PC-3 (cell line): Measurements from ENCODE around the gene GID4. TPM values are rescaled to one million over a fixed set of nuclear protein-coding genes. Genes with fewer than 3 reads are reported as not detected.

Experiments used
- ATAC-seq: fragments of 200-7000 bp; cut with Tn5 transposase; 2 replicates; pipeline ENCODE4 v1.9.1; 2020; ENCODE audit warnings: mild to moderate bottlenecking, moderate library complexity
- BruUV-seq: library from RNA; stranded (reverse); fragments of 400-500 nt; replicated peaks from 2 replicates; lab custom pipeline; 2021; lab: Mats Ljungman, UMichigan
- CTCF ChIA-PET: fragments of 300-600 bp; sonication (Branson Sonifier 250); formaldehyde crosslinking; loops from one replicate; lab custom pipeline; 2022; ENCODE audit warnings: antibody characterized with exemption; lab: Charles Lee
- POLR2A ChIA-PET: fragments of 300-600 bp; sonication (Branson Sonifier 250); formaldehyde crosslinking; loops from one replicate; lab custom pipeline; 2022; ENCODE audit warnings: antibody characterized with exemption; ENCODE audit not compliant: unreplicated experiment; lab: Charles Lee
- DNase-seq: peaks from one replicate; pipeline ENCODE4 v3.0.0-alpha.2; 2015
- H2AFZ ChIP-seq: fragments of 300-600 bp; sonication (generic); 2 replicates; pipeline ENCODE4 v1.6.0; 2016; ENCODE audit warnings: antibody characterized with exemption, low read length
- H3F3A ChIP-seq: fragments of 300-600 bp; sonication (generic); one replicate; pipeline ENCODE4 v1.6.0; 2017; ENCODE audit warnings: antibody characterized with exemption, low read length, control low read depth, mild to moderate bottlenecking; ENCODE audit not compliant: unreplicated experiment
- H3K27ac ChIP-seq: fragments of 300-600 bp; sonication (generic); 2 replicates; pipeline ENCODE4 v1.5.1; 2016; ENCODE audit warnings: mild to moderate bottlenecking, low read length
- H3K27me3 ChIP-seq: fragments of 300-600 bp; sonication (generic); 2 replicates; pipeline ENCODE4 v1.6.1; 2016; ENCODE audit warnings: low read length, mixed read lengths
- H3K36me3 ChIP-seq: fragments of 300-600 bp; sonication (generic); 2 replicates; pipeline ENCODE4 v1.6.1; 2016; ENCODE audit warnings: low read depth, mixed run types, low read length, mixed read lengths
- H3K4me1 ChIP-seq: fragments of 300-600 bp; sonication (generic); 2 replicates; pipeline ENCODE4 v1.5.1; 2016; ENCODE audit warnings: low read length; ENCODE audit not compliant: insufficient read depth
- H3K4me2 ChIP-seq: fragments of 300-600 bp; sonication (generic); 2 replicates; pipeline ENCODE4 v1.6.0; 2016; ENCODE audit warnings: low read length
- H3K4me3 ChIP-seq: fragments of 300-600 bp; sonication (generic); 2 replicates; pipeline ENCODE4 v1.5.1; 2016; ENCODE audit warnings: mild to moderate bottlenecking, low read length, mixed read lengths
- H3K79me2 ChIP-seq: fragments of 300-600 bp; sonication (generic); 2 replicates; pipeline ENCODE4 v1.6.1; 2017; ENCODE audit warnings: low read length, mixed read lengths
- H3K9ac ChIP-seq: fragments of 300-600 bp; sonication (generic); 2 replicates; pipeline ENCODE4 v1.6.0; 2016; ENCODE audit warnings: mild to moderate bottlenecking, low read length
- H3K9me2 ChIP-seq: fragments of 300-600 bp; sonication (generic); replicated peaks from 2 replicates; pipeline ENCODE4 v1.6.1; 2016; ENCODE audit warnings: mixed run types, low read length, mixed read lengths
- H3K9me3 ChIP-seq: fragments of 300-600 bp; sonication (generic); 2 replicates; pipeline ENCODE4 v1.6.1; 2016; ENCODE audit warnings: low read length, mixed read lengths
- H4K20me1 ChIP-seq: fragments of 300-600 bp; sonication (generic); 2 replicates; pipeline ENCODE4 v1.6.1; 2016; ENCODE audit warnings: low read length, mixed read lengths
- EZH2 ChIP-seq: fragments of 300-600 bp; sonication (generic); IDR thresholded peaks from one replicate; pipeline ENCODE4 v1.6.1; 2017; ENCODE audit warnings: antibody characterized with exemption, mild to moderate bottlenecking, low read length; ENCODE audit not compliant: unreplicated experiment
- EZH2phosphoT487 ChIP-seq: fragments of 300-600 bp; sonication (generic); IDR thresholded peaks from 2 replicates; pipeline ENCODE4 v1.6.1; 2018; ENCODE audit warnings: mild to moderate bottlenecking, antibody characterized with exemption, low read length, borderline replicate concordance
- intact Hi-C: fragments of 100-400 bp; cut with micrococcal nuclease; formaldehyde crosslinking; loops from 2 replicates; pipeline ENCODE4 v1.9.0; 2023
- total RNA-seq: library from RNA; depleted of rRNA; stranded (reverse); fragments of >200 nt; gene quantifications from 2 replicates; pipeline ENCODE4 v1.2.3, GENCODE V29; 2014
- TF ChIP-seq, protein P1 (sequence below): fragments of 300-600 bp; sonication (generic); conservative IDR thresholded peaks from 2 replicates; pipeline ENCODE4 v1.5.1; 2017; ENCODE audit warnings: antibody characterized with exemption, low read depth, mild to moderate bottlenecking, low read length

Gene GID4
- total RNA-seq, 1 experiment from 2014 or later: 7.3 TPM

DNA sequence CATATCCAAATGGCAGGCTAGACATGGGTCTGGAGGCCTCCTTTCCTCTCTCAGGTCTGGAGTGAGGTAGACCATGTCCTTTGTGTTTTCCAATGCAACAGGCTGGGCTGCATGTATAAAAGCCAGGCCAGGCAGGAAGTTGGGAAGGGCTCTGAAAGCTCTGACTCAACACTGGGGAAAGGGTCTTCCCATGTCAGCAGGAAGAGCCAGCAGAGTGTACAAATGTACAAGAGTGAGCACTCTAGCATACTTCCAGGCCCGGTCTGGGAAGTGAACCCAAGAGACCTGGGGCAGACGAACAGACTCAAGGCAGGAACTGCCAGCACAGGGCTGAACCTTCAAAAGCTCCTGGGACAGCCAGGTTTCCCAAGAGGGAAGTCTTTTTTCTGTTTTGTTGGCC is 7.3 kb upstream of the GID4 start:
- CTCF ChIA-PET: no interaction called here
- no peaks in the 10 kb centered on the region for H4K20me1 ChIP-seq
- peaks cover 3% of the 10 kb centered on the region; the same call in 1 of the 2 replicates for H3K36me3 ChIP-seq
- peaks cover 23% of the 10 kb centered on the region for H3K4me1 ChIP-seq
- H3K9me2 ChIP-seq: no peaks in the 10 kb centered on the region
- ATAC-seq: peak; percentile 86
- TF ChIP-seq, protein P1, sequence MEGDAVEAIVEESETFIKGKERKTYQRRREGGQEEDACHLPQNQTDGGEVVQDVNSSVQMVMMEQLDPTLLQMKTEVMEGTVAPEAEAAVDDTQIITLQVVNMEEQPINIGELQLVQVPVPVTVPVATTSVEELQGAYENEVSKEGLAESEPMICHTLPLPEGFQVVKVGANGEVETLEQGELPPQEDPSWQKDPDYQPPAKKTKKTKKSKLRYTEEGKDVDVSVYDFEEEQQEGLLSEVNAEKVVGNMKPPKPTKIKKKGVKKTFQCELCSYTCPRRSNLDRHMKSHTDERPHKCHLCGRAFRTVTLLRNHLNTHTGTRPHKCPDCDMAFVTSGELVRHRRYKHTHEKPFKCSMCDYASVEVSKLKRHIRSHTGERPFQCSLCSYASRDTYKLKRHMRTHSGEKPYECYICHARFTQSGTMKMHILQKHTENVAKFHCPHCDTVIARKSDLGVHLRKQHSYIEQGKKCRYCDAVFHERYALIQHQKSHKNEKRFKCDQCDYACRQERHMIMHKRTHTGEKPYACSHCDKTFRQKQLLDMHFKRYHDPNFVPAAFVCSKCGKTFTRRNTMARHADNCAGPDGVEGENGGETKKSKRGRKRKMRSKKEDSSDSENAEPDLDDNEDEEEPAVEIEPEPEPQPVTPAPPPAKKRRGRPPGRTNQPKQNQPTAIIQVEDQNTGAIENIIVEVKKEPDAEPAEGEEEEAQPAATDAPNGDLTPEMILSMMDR: no peak
- TF ChIP-seq EZH2phosphoT487 (no peak), EZH2 (no peak)
- H3K27me3 ChIP-seq: no peaks in the 10 kb centered on the region
- no peaks in the 10 kb centered on the region for H3F3A ChIP-seq
- peak overlapping the region; percentile 7 for H3K9ac ChIP-seq
- H2AFZ ChIP-seq: peak overlapping the region; percentile 0; the same call in 1 of the 2 replicates
- H3K9me3 ChIP-seq: no peaks in the 10 kb centered on the region
- POLR2A ChIA-PET: interaction anchor here (0.6 kb wide), 1 partner anchor 74 kb away, joined by 26 read pairs; no protein-coding TSS in a partner anchor
- no TSS peak for BruUV-seq
- no peak overlapping the region for H3K4me3 ChIP-seq
- DNase-seq: peak; percentile 78
- H3K4me2 ChIP-seq: peak overlapping the region; percentile 38
- peaks cover 51% of the 10 kb centered on the region for H3K79me2 ChIP-seq
- intact Hi-C loops: loop anchor here (2.0 to 5.0 kb wide), 2 partner anchors 40 to 113 kb away; no protein-coding TSS in a partner anchor
- H3K27ac ChIP-seq: peak overlapping the region; percentile 72

DNA sequence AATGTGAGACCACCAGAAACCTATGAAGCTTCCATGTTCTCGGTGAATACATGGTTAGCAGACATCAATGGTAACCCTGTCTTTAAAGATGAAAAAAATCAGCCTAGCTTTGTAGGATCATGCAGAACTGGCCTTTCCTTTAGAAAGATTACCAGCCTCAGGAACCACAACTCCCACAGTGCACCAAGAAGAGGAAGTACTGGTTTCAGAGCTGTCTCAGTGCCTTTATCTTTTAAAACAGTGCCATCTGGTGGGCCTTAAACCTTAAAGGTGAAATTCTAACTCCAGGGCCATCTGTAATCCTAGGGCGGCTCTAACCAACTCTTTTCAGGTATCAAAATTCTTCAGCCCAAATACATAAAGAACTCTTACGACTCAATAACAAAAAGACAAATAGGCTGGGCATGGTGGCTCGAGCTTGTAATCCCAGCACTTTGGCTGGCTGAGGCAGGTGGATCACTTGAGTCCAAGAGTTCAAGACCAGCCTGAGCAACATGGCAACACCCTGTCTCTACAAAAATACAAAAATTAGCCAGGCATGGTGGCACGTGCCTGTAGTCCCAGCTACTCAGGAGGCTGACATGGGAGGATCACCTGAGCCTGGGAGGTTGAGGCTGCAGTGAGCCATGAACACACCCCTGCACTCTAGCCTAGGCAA is 5.6 kb upstream of the GID4 start:
- ATAC-seq (peak; percentile 80), DNase-seq (peak; percentile 93)
- no peaks in the 10 kb centered on the region for H3K9me2 ChIP-seq
- no peaks in the 10 kb centered on the region for H3K27me3 ChIP-seq
- H3K79me2 ChIP-seq: peaks cover 67% of the 10 kb centered on the region
- intact Hi-C loops: loop anchor here (1.0 to 5.0 kb wide), 4 partner anchors 41 to 142 kb away; partner anchors contain the start of genes DRC3 and TOM1L2
- no peak for TF ChIP-seq EZH2
- TF ChIP-seq, protein P1: peak; percentile 87
- TF ChIP-seq EZH2phosphoT487: no peak
- H3K4me2 ChIP-seq: no peak overlapping the region
- H3F3A ChIP-seq: no peaks in the 10 kb centered on the region
- CTCF ChIA-PET: interaction anchor here (0.5 to 1.1 kb wide), 3 partner anchors 65 to 112 kb away, joined by 3 to 4 read pairs (median 3); no protein-coding TSS in a partner anchor
- peaks cover 31% of the 10 kb centered on the region for H3K4me1 ChIP-seq
- no peak overlapping the region for H2AFZ ChIP-seq
- no peaks in the 10 kb centered on the region for H3K36me3 ChIP-seq
- H4K20me1 ChIP-seq: no peaks in the 10 kb centered on the region
- POLR2A ChIA-PET: no interaction called here
- BruUV-seq: no TSS peak
- no peaks in the 10 kb centered on the region for H3K9me3 ChIP-seq
- no peak overlapping the region for H3K4me3 ChIP-seq
- H3K9ac ChIP-seq: no peak overlapping the region
- H3K27ac ChIP-seq: no peak overlapping the region

DNA sequence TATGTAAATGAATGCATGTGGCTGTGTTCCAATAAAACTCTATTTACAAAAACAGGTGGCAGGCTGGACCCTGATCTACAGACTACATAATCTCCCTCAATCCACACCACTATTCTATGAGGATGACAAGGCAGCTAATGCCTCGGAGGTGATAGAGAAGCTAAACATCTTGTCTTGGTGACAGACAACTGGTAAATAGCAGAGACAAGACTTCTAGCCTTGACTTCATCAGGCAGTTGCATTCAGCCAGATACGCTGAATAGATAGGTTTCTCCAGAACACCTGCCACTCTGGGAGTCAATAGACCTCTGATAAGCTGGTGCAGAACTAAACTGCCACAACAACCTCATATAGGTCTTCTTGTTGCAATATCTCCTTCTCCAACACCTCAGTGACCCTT is 3.5 kb upstream of the GID4 start:
- BruUV-seq: no TSS peak
- no peaks in the 10 kb centered on the region for H3F3A ChIP-seq
- H3K4me1 ChIP-seq: peaks cover 39% of the 10 kb centered on the region
- H3K4me2 ChIP-seq: no peak overlapping the region
- no peak overlapping the region for H2AFZ ChIP-seq
- no peak overlapping the region for H3K9ac ChIP-seq
- CTCF ChIA-PET: no interaction called here
- peaks cover 82% of the 10 kb centered on the region for H3K79me2 ChIP-seq
- TF ChIP-seq EZH2phosphoT487 (no peak), EZH2 (no peak)
- TF ChIP-seq, protein P1: no peak
- intact Hi-C loops: no loop called here
- DNase-seq (no peak), ATAC-seq (no peak)
- H3K9me3 ChIP-seq: no peaks in the 10 kb centered on the region
- no peak overlapping the region for H3K27ac ChIP-seq
- H4K20me1 ChIP-seq: no peaks in the 10 kb centered on the region
- POLR2A ChIA-PET: no interaction called here
- no peak overlapping the region for H3K4me3 ChIP-seq
- H3K27me3 ChIP-seq: no peaks in the 10 kb centered on the region
- H3K36me3 ChIP-seq: no peaks in the 10 kb centered on the region
- H3K9me2 ChIP-seq: no peaks in the 10 kb centered on the region
